NB4 (cell line): ENCODE results near the gene SCO2.

Source experiments
- CTCF ChIP-seq: IDR thresholded peaks from one replicate; pipeline ENCODE4 v1.5.1; 2012; ENCODE audit warnings: low read depth, low read length
- POLR2A ChIP-seq: IDR thresholded peaks from 2 replicates; pipeline ENCODE4 v1.6.1; 2011; ENCODE audit warnings: mild to moderate bottlenecking; ENCODE audit not compliant: insufficient read length; ENCODE audit errors: extremely low read depth

DNA sequence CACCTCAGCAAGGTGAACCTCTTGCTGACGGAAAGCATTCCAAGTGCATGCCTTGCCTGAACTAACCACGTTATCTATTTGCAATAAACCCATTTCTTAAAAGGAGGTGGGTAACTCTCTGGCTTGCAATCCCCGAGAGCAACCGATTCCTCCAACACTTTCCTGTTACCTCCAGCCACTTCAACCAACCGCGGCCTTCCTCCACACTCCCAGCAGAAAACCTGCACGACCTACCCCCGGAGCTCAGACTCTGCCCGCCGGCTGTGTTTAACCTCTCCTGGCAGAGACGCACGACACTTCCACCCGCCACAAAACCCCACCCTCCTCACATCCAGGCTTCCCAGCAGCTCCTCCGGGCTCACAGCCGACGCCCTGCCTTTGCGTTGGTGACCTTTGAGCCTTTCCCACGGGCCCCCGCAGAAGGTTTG lies 708 bp downstream of the SCO2 start:
- TF ChIP-seq CTCF, result no peak
- no peak for TF ChIP-seq POLR2A
